DND-41 (cell line): ENCODE measurements around the gene TXNRD1.

ENCODE experiments used
- ATAC-seq: fragments of 200-7000 bp; cut with Tn5 transposase; 3 replicates; pipeline ENCODE4 v1.9.1; 2021; ENCODE audit warnings: low read depth; ENCODE audit not compliant: insufficient read depth
- DNase-seq: peaks from one replicate; pipeline ENCODE4 v3.0.0-alpha.2; 2020
- H2AFZ ChIP-seq: 2 replicates; pipeline ENCODE4 v1.6.0; 2012; ENCODE audit warnings: low read depth, low read length
- H3K27ac ChIP-seq: 2 replicates; pipeline ENCODE4 v1.5.1; 2012; ENCODE audit warnings: low read length, inconsistent platforms
- H3K27me3 ChIP-seq: fragments of 200-600 bp; sonication (generic); 2 replicates; pipeline ENCODE4 v1.6.0; 2012; ENCODE audit warnings: low read length, mild to moderate bottlenecking, inconsistent platforms; ENCODE audit not compliant: insufficient read depth, poor library complexity
- H3K36me3 ChIP-seq: 2 replicates; pipeline ENCODE4 v1.5.1; 2012; ENCODE audit warnings: low read length, inconsistent platforms; ENCODE audit not compliant: insufficient read depth
- H3K4me1 ChIP-seq: 2 replicates; pipeline ENCODE4 v1.5.1; 2012; ENCODE audit warnings: mild to moderate bottlenecking, low read length; ENCODE audit not compliant: insufficient read depth
- H3K4me2 ChIP-seq: 2 replicates; pipeline ENCODE4 v1.6.0; 2012; ENCODE audit warnings: mild to moderate bottlenecking, moderate library complexity, low read length, inconsistent platforms; ENCODE audit not compliant: insufficient read depth
- H3K4me3 ChIP-seq, 2 experiments: fragments of 200-600 bp in 1 of 2; shearing (Covaris generic) in 1 of 2; 2 replicates each; pipeline ENCODE4 v1.5.1; 2012 to 2016; ENCODE audit warnings: inconsistent platforms in 2 of 2, low read length in 2 of 2, mild to moderate bottlenecking in 2 of 2, low read depth in 1 of 2, moderate library complexity in 1 of 2
- H3K79me2 ChIP-seq: 2 replicates; pipeline ENCODE4 v1.6.0; 2012; ENCODE audit warnings: low read length, inconsistent platforms; ENCODE audit not compliant: insufficient read depth
- H3K9ac ChIP-seq: 2 replicates; pipeline ENCODE4 v1.6.0; 2012; ENCODE audit warnings: low read depth, mild to moderate bottlenecking, inconsistent platforms, low read length, moderate library complexity
- H3K9me3 ChIP-seq: 2 replicates; pipeline ENCODE4 v1.5.1; 2012; ENCODE audit warnings: low read length, moderate library complexity, mild to moderate bottlenecking, inconsistent platforms; ENCODE audit not compliant: insufficient read depth, severe bottlenecking
- H4K20me1 ChIP-seq: 2 replicates; pipeline ENCODE4 v1.6.0; 2012; ENCODE audit warnings: low read length; ENCODE audit not compliant: insufficient read depth
- EZH2 ChIP-seq: IDR thresholded peaks from 3 replicates; pipeline ENCODE4 v1.6.1; 2012; ENCODE audit warnings: borderline replicate concordance, low read depth, mild to moderate bottlenecking, moderate library complexity, low read length, inconsistent platforms; ENCODE audit not compliant: severe bottlenecking
- TF ChIP-seq, protein P1 (sequence below): IDR thresholded peaks from 2 replicates; pipeline ENCODE4 v1.5.1; 2012; ENCODE audit warnings: borderline replicate concordance, low read length, moderate library complexity, mild to moderate bottlenecking; ENCODE audit not compliant: poor library complexity, severe bottlenecking; ENCODE audit errors: extremely low read depth

TXNRD1 gene

DNA sequence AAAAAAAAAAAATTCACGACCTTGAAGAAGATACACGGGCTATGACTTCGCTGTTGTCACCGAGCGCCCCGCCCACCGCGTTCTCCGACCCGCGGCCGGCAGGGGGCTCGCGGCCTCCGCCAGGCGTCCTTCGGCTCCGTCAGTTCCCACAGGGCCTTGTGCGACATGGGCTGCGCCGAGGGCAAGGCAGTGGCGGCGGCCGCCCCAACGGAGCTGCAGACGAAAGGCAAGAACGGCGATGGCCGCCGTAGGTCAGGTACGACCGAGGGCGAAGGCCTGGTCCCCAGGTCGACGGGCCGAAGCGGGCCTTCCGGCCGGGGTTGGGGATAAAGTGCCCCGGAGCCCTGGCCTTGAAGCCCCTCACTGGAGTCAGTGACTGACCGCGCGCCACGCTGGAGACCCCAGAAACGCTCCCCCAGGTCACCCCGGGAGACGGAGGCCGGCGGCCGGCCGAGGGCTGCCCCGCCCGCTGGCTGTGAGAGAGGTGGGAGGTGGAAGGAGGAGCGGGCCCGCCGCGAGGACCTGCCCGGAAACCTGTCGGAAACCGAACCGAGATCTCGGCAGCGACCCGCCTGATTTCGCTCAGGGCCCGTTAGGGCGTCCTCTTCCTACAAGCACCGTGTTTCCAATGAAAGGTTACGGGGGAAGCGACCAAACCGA lies at the start of gene TXNRD1:
TSS of gene TXNRD1 (plus strand) at position 142 of the 660 bp plus-strand sequence. CDS start at position 166, 24 bp downstream.
- Histone ChIP-seq H3K9ac (no peak within 1 kb of the TSS), H2AFZ (no peak within 1 kb of the TSS), H3K27ac (no peak within 1 kb of the TSS), H4K20me1 (no peaks in the 10 kb centered on the region), H3K36me3 (no peaks in the 10 kb centered on the region), H3K4me1 (peaks cover 10% of the 10 kb centered on the region), H3K9me3 (no peaks in the 10 kb centered on the region), H3K4me2 (no peak within 1 kb of the TSS), H3K27me3 (no peaks in the 10 kb centered on the region), H3K79me2 (no peaks in the 10 kb centered on the region), H3K4me3 (no peak within 1 kb of the TSS)
- DNase-seq (no peak), ATAC-seq (no peak)
- TF ChIP-seq, protein P1, sequence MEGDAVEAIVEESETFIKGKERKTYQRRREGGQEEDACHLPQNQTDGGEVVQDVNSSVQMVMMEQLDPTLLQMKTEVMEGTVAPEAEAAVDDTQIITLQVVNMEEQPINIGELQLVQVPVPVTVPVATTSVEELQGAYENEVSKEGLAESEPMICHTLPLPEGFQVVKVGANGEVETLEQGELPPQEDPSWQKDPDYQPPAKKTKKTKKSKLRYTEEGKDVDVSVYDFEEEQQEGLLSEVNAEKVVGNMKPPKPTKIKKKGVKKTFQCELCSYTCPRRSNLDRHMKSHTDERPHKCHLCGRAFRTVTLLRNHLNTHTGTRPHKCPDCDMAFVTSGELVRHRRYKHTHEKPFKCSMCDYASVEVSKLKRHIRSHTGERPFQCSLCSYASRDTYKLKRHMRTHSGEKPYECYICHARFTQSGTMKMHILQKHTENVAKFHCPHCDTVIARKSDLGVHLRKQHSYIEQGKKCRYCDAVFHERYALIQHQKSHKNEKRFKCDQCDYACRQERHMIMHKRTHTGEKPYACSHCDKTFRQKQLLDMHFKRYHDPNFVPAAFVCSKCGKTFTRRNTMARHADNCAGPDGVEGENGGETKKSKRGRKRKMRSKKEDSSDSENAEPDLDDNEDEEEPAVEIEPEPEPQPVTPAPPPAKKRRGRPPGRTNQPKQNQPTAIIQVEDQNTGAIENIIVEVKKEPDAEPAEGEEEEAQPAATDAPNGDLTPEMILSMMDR, result no peak
- no peak for TF ChIP-seq EZH2

GRCh38 chr12:104165801-104166200 lies 49.8 kb upstream of the TXNRD1 start:
- no peak overlapping the region for H3K4me2 ChIP-seq
- H4K20me1 ChIP-seq, result no peaks in the 10 kb centered on the region
- no peak for ATAC-seq
- no peaks in the 10 kb centered on the region for H3K9me3 ChIP-seq
- TF ChIP-seq, protein P1, result no peak
- TF ChIP-seq EZH2, result no peak
- H3K4me1 ChIP-seq, result no peaks in the 10 kb centered on the region
- H3K79me2 ChIP-seq, result no peaks in the 10 kb centered on the region
- DNase-seq, result no peak
- no peak overlapping the region for H3K9ac ChIP-seq
- H2AFZ ChIP-seq, result no peak overlapping the region
- H3K4me3 ChIP-seq, result no peak overlapping the region
- no peak overlapping the region for H3K27ac ChIP-seq
- no peaks in the 10 kb centered on the region for H3K27me3 ChIP-seq
- H3K36me3 ChIP-seq, result no peaks in the 10 kb centered on the region

DNA sequence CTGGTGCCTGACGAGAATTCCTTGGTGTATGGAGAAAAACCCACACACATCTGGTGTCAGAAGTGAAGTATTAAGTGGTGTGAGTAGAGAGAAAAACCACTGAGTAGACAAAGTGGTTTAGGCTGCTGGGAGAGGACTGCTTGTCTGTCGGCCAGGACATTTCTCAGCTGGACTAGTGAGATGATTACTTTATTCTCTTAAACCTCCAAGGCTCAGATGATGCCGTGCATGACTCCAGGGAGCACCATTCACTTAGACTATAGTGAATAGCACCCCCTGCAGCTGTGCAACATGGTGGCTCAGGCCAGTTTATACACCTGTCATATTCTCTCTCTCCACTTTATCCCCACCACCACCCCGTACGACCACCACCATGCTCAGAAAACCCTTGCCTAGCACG lies 49.1 kb upstream of the TXNRD1 start:
- H3K4me2 ChIP-seq, result no peak overlapping the region
- H3K9me3 ChIP-seq, result no peaks in the 10 kb centered on the region
- no peak for ATAC-seq
- no peak overlapping the region for H3K9ac ChIP-seq
- no peak overlapping the region for H2AFZ ChIP-seq
- no peak overlapping the region for H3K27ac ChIP-seq
- no peaks in the 10 kb centered on the region for H3K79me2 ChIP-seq
- H3K36me3 ChIP-seq, result no peaks in the 10 kb centered on the region
- H3K4me3 ChIP-seq, result no peak overlapping the region
- no peaks in the 10 kb centered on the region for H3K27me3 ChIP-seq
- H3K4me1 ChIP-seq, result no peaks in the 10 kb centered on the region
- no peaks in the 10 kb centered on the region for H4K20me1 ChIP-seq
- no peak for DNase-seq
- TF ChIP-seq, protein P1, result no peak
- no peak for TF ChIP-seq EZH2
